Thyroid gland (tissue), 4 donors: ENCODE measurements around the gene COG5. TPM values are rescaled to one million over a fixed set of nuclear protein-coding genes. Genes with fewer than 3 reads are reported as not detected.

Experiments used
- DNase-seq, 2 donors: peaks; one replicate each; pipeline ENCODE4 v3.0.0-alpha.2; 2019
- H3K27ac ChIP-seq, 3 donors: fragments of 200-600 bp; sonication (generic); 1 replicate in 2 of 3; 2 replicates in 1 of 3; pipeline ENCODE4 v1.5.1; 2016 to 2019; ENCODE audit warnings: mild to moderate bottlenecking in 1 of 3, moderate library complexity in 1 of 3
- H3K27me3 ChIP-seq: fragments of 200-600 bp; sonication (generic); one replicate; pipeline ENCODE4 v1.5.1; 2019
- H3K36me3 ChIP-seq, 2 donors: fragments of 200-600 bp; sonication (generic); one replicate each; pipeline ENCODE4 v1.5.1; 2016 to 2019
- H3K4me1 ChIP-seq, 2 donors: fragments of 200-600 bp; sonication (generic); one replicate each; pipeline ENCODE4 v1.5.1; 2017 to 2019
- H3K4me3 ChIP-seq, 3 donors: fragments of 200-600 bp; sonication (generic); replicated peaks in 1 of 3; 1 replicate in 2 of 3; 2 replicates in 1 of 3; pipeline ENCODE4 v1.5.1; 2016; ENCODE audit warnings: mild to moderate bottlenecking in 1 of 3
- H3K9me3 ChIP-seq: fragments of 200-600 bp; sonication (generic); one replicate; pipeline ENCODE4 v1.5.1; 2017
- POLR2A ChIP-seq, 2 donors: fragments of 450-650 bp; IDR thresholded peaks; one replicate each; pipeline ENCODE4 v1.6.1; 2017; ENCODE audit warnings: antibody characterized with exemption in 2 of 2, mild to moderate bottlenecking in 2 of 2, moderate library complexity in 1 of 2
- WGBS, 2 donors: methylation state at CpG; one replicate each; pipeline ENCODE4 v1.1.5; 2017; 5-methylcytosine and 5-hydroxymethylcytosine counted together
- intact Hi-C: fragments of 100-400 bp; cut with DNase I; formaldehyde crosslinking; loops from one replicate; pipeline ENCODE4 v1.15.1; 2023
- total RNA-seq, 4 donors: library from RNA; depleted of rRNA; stranded (reverse); fragments of >200 nt; gene quantifications; one replicate each; pipeline ENCODE4 v1.2.3, GENCODE V29; 2016
- TF ChIP-seq, protein P1 (sequence below), 6 experiments: fragments of 200-600 bp in 3 of 6; fragments of 450-650 bp in 3 of 6; sonication (generic) in 3 of 6; IDR thresholded peaks; one replicate each; pipeline ENCODE4 v1.5.1; 2016 to 2019; ENCODE audit warnings: antibody characterized with exemption in 6 of 6, mild to moderate bottlenecking in 2 of 6, inconsistent platforms in 1 of 6, moderate library complexity in 1 of 6

Gene COG5
- total RNA-seq, 4 donors from 2014 or later = 108 to 268 (median 148) TPM

DNA sequence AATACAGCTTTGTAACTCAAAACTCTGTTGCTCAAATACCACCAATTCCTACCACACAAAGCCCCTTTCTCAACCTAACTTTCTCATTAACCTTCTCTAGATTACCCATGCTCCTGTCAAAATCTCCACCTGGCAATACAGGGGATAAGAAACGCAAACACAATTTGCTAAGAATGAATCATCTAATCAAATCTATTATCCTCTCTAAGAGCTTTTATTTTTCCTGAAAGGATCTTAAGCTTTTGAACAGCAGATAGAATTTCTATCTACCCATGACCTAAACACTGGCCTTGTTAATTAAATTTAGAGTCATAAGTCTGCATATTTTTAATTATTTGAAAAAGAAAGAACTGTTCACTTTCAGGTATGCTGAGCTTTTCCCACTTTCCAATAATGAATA, 296.6 kb downstream of the COG5 start:
- H3K4me1 ChIP-seq = no peaks in the 10 kb centered on the region
- no peaks in the 10 kb centered on the region for H3K27me3 ChIP-seq
- H3K4me3 ChIP-seq = no peak overlapping the region
- WGBS, 2 donors = 94 to 98% methylated on average over 1 of the region's 1 CpG
- H3K27ac ChIP-seq = no peak overlapping the region
- no peaks in the 10 kb centered on the region for H3K9me3 ChIP-seq
- DNase-seq = no peak
- intact Hi-C loops = no loop called here
- TF ChIP-seq, protein P1, sequence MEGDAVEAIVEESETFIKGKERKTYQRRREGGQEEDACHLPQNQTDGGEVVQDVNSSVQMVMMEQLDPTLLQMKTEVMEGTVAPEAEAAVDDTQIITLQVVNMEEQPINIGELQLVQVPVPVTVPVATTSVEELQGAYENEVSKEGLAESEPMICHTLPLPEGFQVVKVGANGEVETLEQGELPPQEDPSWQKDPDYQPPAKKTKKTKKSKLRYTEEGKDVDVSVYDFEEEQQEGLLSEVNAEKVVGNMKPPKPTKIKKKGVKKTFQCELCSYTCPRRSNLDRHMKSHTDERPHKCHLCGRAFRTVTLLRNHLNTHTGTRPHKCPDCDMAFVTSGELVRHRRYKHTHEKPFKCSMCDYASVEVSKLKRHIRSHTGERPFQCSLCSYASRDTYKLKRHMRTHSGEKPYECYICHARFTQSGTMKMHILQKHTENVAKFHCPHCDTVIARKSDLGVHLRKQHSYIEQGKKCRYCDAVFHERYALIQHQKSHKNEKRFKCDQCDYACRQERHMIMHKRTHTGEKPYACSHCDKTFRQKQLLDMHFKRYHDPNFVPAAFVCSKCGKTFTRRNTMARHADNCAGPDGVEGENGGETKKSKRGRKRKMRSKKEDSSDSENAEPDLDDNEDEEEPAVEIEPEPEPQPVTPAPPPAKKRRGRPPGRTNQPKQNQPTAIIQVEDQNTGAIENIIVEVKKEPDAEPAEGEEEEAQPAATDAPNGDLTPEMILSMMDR (IDR thresholded peaks at IDR 0.05) = no peak
- no peak for TF ChIP-seq POLR2A (IDR thresholded peaks at IDR 0.05)
- H3K36me3 ChIP-seq = no peaks in the 10 kb centered on the region

DNA sequence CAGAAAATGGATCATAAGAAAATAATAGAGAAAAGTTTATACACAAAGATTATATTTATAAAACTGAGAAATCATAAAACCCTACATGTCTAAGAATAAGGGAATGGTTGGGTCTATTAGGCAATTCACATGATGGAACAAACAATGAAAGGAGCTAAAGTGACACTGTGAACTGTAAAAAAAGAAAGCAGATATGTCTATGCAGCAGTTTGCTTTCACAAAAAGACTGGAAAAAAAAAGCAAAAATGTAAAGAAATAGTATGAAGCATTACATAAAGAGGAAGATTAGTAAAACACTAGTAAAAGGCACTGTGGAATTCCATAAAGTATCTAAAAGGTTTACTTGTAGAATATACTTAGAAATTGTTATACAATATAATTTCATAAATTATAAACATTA, 299.0 kb downstream of the COG5 start:
- H3K4me3 ChIP-seq = no peak overlapping the region
- no peaks in the 10 kb centered on the region for H3K9me3 ChIP-seq
- H3K27ac ChIP-seq = no peak overlapping the region
- H3K36me3 ChIP-seq = no peaks in the 10 kb centered on the region
- intact Hi-C loops = no loop called here
- TF ChIP-seq POLR2A (IDR thresholded peaks at IDR 0.05) = no peak
- TF ChIP-seq, protein P1 (IDR thresholded peaks at IDR 0.05) = no peak
- no peaks in the 10 kb centered on the region for H3K4me1 ChIP-seq
- no peaks in the 10 kb centered on the region for H3K27me3 ChIP-seq
- DNase-seq = no peak

DNA sequence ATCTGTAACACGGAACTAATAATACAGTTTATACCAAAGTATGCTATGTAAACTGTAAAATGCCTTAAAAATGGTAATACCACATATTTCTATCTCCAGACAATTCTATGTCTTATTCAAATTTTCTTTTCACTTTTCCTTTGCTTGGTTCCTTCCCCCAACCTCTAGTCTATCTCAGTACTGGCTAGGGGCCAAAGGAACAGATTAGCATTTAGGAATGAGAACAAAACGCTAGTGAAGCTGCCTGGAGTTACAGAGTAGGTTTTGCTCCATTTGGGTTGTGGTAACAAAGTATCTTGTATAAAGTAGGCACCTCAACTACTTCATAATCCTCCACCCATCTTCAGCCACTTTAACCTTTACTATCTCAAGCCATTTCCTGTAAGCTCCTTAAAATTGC, 300.9 kb downstream of the COG5 start:
- no peaks in the 10 kb centered on the region for H3K27me3 ChIP-seq
- H3K36me3 ChIP-seq = no peaks in the 10 kb centered on the region
- TF ChIP-seq POLR2A (IDR thresholded peaks at IDR 0.05) = no peak
- TF ChIP-seq, protein P1 (IDR thresholded peaks at IDR 0.05) = no peak
- H3K9me3 ChIP-seq = no peaks in the 10 kb centered on the region
- intact Hi-C loops = no loop called here
- H3K4me1 ChIP-seq = no peaks in the 10 kb centered on the region
- no peak overlapping the region for H3K4me3 ChIP-seq
- WGBS, 2 donors = 74 to 83% methylated on average over 2 of the region's 2 CpGs
- H3K27ac ChIP-seq = no peak overlapping the region
- no peak for DNase-seq

DNA sequence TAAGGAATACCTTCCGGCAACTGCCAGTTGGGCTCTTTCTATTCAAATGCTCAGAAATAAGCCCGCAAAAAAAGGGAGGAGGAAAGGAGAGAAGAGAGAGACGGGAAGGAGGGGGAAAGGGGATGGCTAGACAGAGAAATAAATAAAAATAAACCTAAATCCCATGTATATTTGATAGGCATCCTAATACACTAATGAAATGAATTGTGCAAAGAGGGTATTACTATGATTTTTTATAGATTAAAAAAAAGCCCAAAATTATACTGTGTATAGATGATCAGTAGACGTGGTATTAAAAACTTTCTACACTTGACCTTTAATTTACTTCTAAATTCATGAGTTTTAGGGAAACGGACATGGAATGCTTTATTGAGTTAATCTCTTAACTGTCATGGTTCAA, 305.0 kb downstream of the COG5 start:
- DNase-seq = no peak
- Histone ChIP-seq H3K27me3 (no peaks in the 10 kb centered on the region), H3K27ac (no peak overlapping the region), H3K4me1 (no peaks in the 10 kb centered on the region), H3K36me3 (no peaks in the 10 kb centered on the region), H3K9me3 (no peaks in the 10 kb centered on the region), H3K4me3 (no peak overlapping the region)
- TF ChIP-seq POLR2A (IDR thresholded peaks at IDR 0.05) = no peak
- TF ChIP-seq, protein P1 (IDR thresholded peaks at IDR 0.05) = no peak
- intact Hi-C loops = no loop called here
- 96 to 98% methylated on average over 5 of the region's 5 CpGs for WGBS, 2 donors

DNA sequence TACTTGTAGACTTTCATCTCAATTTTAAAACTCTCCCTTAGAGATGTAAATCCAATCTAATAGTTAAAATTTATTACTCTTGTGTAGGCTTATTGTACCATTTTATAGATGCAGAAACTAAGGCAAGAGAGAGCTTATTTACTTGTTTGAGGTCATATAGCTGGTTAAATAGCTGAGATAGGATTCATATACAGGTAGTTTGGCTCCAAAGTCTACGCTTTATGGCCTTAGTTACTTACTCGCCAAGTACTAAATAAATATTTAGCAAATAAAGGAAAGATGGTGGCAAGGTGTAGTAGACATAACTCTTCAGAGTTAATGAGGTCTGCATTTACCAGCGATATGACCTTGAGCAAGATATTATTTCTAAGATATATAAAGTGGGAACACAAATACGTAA, 308.1 kb downstream of the COG5 start:
- no peaks in the 10 kb centered on the region for H3K9me3 ChIP-seq
- H3K4me3 ChIP-seq = no peak overlapping the region
- no peaks in the 10 kb centered on the region for H3K36me3 ChIP-seq
- no peak for TF ChIP-seq POLR2A (IDR thresholded peaks at IDR 0.05)
- TF ChIP-seq, protein P1 (IDR thresholded peaks at IDR 0.05) = no peak
- H3K4me1 ChIP-seq = no peaks in the 10 kb centered on the region
- DNase-seq = no peak
- intact Hi-C loops = no loop called here
- no peaks in the 10 kb centered on the region for H3K27me3 ChIP-seq
- WGBS, 2 donors = 97 to 98% methylated on average over 4 of the region's 4 CpGs
- no peak overlapping the region for H3K27ac ChIP-seq
